ENCODE measurements around the gene CASKIN2. TPM values are rescaled to one million over a fixed set of nuclear protein-coding genes. Genes with fewer than 3 reads are reported as not detected.

The CASKIN2 gene
- total RNA-seq, 1 experiment from 2014 or later, result 41.8 TPM

- no peaks in the 10 kb centered on the region for H3K9me3 ChIP-seq
- no peaks in the 10 kb centered on the region for H3K27me3 ChIP-seq (replicated peaks; ENCODE audit: control insufficient read depth, insufficient read depth, low read length)
- no peak overlapping the region for H3K4me3 ChIP-seq (ENCODE audit: low read depth, low read length)
- intact Hi-C loops (cut with micrococcal nuclease; ENCODE audit: unreplicated experiment), result loop anchor here (1.0 to 5.0 kb wide), 2 partner anchors 16 to 35 kb away; partner anchors contain the start of genes CASKIN2 and TSEN54
- no TSS peak for BruUV-seq (replicated peaks)
- ChIA-PET CTCF (interaction anchor here (0.6 to 1.7 kb wide), 6 partner anchors 24 to 122 kb away, joined by 3 to 14 read pairs (median 5); partner anchors contain the start of genes LLGL2 and TSEN54), POLR2A (interaction anchor here (0.5 to 1.8 kb wide), 4 partner anchors 26 to 1210 kb away, joined by 4 to 8 read pairs (median 5); partner anchors contain the start of genes LLGL2 and TSEN54)
- Mint-ChIP-seq H3K4me1 (ENCODE audit: low read depth, unreplicated experiment) (peaks cover 22% of the 10 kb centered on the region), H3K36me3 (ENCODE audit: insufficient read depth, unreplicated experiment) (peaks cover 68% of the 10 kb centered on the region), H3K9me3 (ENCODE audit: unreplicated experiment) (no peaks in the 10 kb centered on the region), H3K4me3 (ENCODE audit: unreplicated experiment) (peak overlapping the region; percentile 33), H3K27ac (ENCODE audit: unreplicated experiment) (peak overlapping the region; percentile 92), H3K27me3 (ENCODE audit: insufficient read depth, unreplicated experiment) (no peaks in the 10 kb centered on the region)
- DNase-seq, result peak; percentile 76 to 91
- peaks cover 2% of the 10 kb centered on the region; the same call in 1 of the 2 replicates for H3K36me3 ChIP-seq (ENCODE audit: control insufficient read depth, insufficient read depth, low read length)
- peaks cover 63% of the 10 kb centered on the region for H3K4me1 ChIP-seq
- no peak for TF ChIP-seq CTCF (IDR thresholded peaks at IDR 0.05; ENCODE audit: insufficient read depth in 1 of 2, low read depth in 1 of 2, low read length in 1 of 2, severe bottlenecking in 1 of 2, unreplicated experiment in 1 of 2)
Observed at GRCh38 chr17:75552425-75553294, 37.3 kb upstream of the CASKIN2 start.

GRCh38 chr17:75551266-75551665, 35.9 kb upstream of the CASKIN2 start:
- POLR2A ChIA-PET, result no interaction called here
- BruUV-seq (replicated peaks), result no TSS peak
- TF ChIP-seq CTCF (IDR thresholded peaks at IDR 0.05; ENCODE audit: insufficient read depth in 1 of 2, low read depth in 1 of 2, low read length in 1 of 2, severe bottlenecking in 1 of 2, unreplicated experiment in 1 of 2), result no peak
- Mint-ChIP-seq H3K9me3 (ENCODE audit: unreplicated experiment) (no peaks in the 10 kb centered on the region), H3K4me1 (ENCODE audit: low read depth, unreplicated experiment) (peaks cover 22% of the 10 kb centered on the region), H3K27ac (ENCODE audit: unreplicated experiment) (peak overlapping the region; percentile 67), H3K36me3 (ENCODE audit: insufficient read depth, unreplicated experiment) (peaks cover 78% of the 10 kb centered on the region), H3K27me3 (ENCODE audit: insufficient read depth, unreplicated experiment) (no peaks in the 10 kb centered on the region), H3K4me3 (ENCODE audit: unreplicated experiment) (no peak overlapping the region)
- Histone ChIP-seq H3K9me3 (no peaks in the 10 kb centered on the region), H3K27me3 (replicated peaks; ENCODE audit: control insufficient read depth, insufficient read depth, low read length) (no peaks in the 10 kb centered on the region), H3K4me3 (ENCODE audit: low read depth, low read length) (no peak overlapping the region), H3K36me3 (ENCODE audit: control insufficient read depth, insufficient read depth, low read length) (peaks cover 2% of the 10 kb centered on the region; the same call in 1 of the 2 replicates), H3K4me1 (peaks cover 49% of the 10 kb centered on the region)
- DNase-seq, result no peak
- intact Hi-C loops (cut with micrococcal nuclease; ENCODE audit: unreplicated experiment), result loop anchor here (5.0 kb wide), 1 partner anchor 34 kb away; the partner anchor contains the start of genes CASKIN2 and TSEN54
- CTCF ChIA-PET, result interaction anchor here (0.6 kb wide), 1 partner anchor 670 kb away, joined by 5 read pairs; no protein-coding TSS in a partner anchor

- no peak for TF ChIP-seq CTCF (IDR thresholded peaks at IDR 0.05; ENCODE audit: insufficient read depth in 1 of 2, low read depth in 1 of 2, low read length in 1 of 2, severe bottlenecking in 1 of 2, unreplicated experiment in 1 of 2)
- Mint-ChIP-seq H3K36me3 (ENCODE audit: insufficient read depth, unreplicated experiment) (peaks cover 77% of the 10 kb centered on the region), H3K9me3 (ENCODE audit: unreplicated experiment) (no peaks in the 10 kb centered on the region), H3K4me3 (ENCODE audit: unreplicated experiment) (no peak overlapping the region), H3K4me1 (ENCODE audit: low read depth, unreplicated experiment) (peaks cover 22% of the 10 kb centered on the region), H3K27me3 (ENCODE audit: insufficient read depth, unreplicated experiment) (no peaks in the 10 kb centered on the region), H3K27ac (ENCODE audit: unreplicated experiment) (peak overlapping the region; percentile 68)
- no peak for DNase-seq
- Histone ChIP-seq H3K36me3 (ENCODE audit: control insufficient read depth, insufficient read depth, low read length) (peaks cover 2% of the 10 kb centered on the region; the same call in 1 of the 2 replicates), H3K9me3 (no peaks in the 10 kb centered on the region), H3K4me3 (ENCODE audit: low read depth, low read length) (no peak overlapping the region), H3K4me1 (peaks cover 48% of the 10 kb centered on the region), H3K27me3 (replicated peaks; ENCODE audit: control insufficient read depth, insufficient read depth, low read length) (no peaks in the 10 kb centered on the region)
- intact Hi-C loops (cut with micrococcal nuclease; ENCODE audit: unreplicated experiment), result loop anchor here (5.0 kb wide), 1 partner anchor 33 kb away; the partner anchor contains the start of genes CASKIN2 and TSEN54
- ChIA-PET CTCF (no interaction called here), POLR2A (no interaction called here)
- no TSS peak for BruUV-seq (replicated peaks)
Observed at GRCh38 chr17:75550139-75550465, 34.8 kb upstream of the CASKIN2 start.

Measured in Caco-2 (cell line).